IMR-90 (cell line): ENCODE measurements around the gene NFIA.

Experiments
- CTCF ChIP-seq: conservative IDR thresholded peaks from 2 replicates; pipeline ENCODE4 v1.5.1; 2012; ENCODE audit warnings: mild to moderate bottlenecking, low read depth, low read length, improper control_type of control experiment
- MXI1 ChIP-seq: IDR thresholded peaks from 2 replicates; pipeline ENCODE4 v1.6.1; 2012; ENCODE audit warnings: low read depth, mild to moderate bottlenecking, low read length, moderate library complexity, borderline replicate concordance
- POLR2A ChIP-seq: IDR thresholded peaks from 2 replicates; pipeline ENCODE4 v1.6.1; 2012; ENCODE audit warnings: mild to moderate bottlenecking, low read depth, low read length
- USF2 ChIP-seq: fragments of 150-350 bp; IDR thresholded peaks from 2 replicates; pipeline ENCODE4 v1.6.1; 2017; ENCODE audit warnings: mild to moderate bottlenecking, antibody characterized with exemption, low read length, low read depth

GRCh38 chr1:61412601-61413000 lies 330.2 kb downstream of the NFIA start:
- TF ChIP-seq CTCF (no peak), USF2 (no peak), POLR2A (no peak), MXI1 (no peak)
